ENCODE measurements around the gene MMP20. TPM values are rescaled to one million over a fixed set of nuclear protein-coding genes. Genes with fewer than 3 reads are reported as not detected.

MMP20 gene
- total RNA-seq, 4 donors from 2014 or later, result not detected

GRCh38 chr11:102620179-102620578, 5.0 kb downstream of the MMP20 start:
- DNase-seq, result no peak
- Histone ChIP-seq H3K36me3 (no peaks in the 10 kb centered on the region), H3K27ac (no peak overlapping the region), H3K4me3 (no peak overlapping the region), H3K27me3 (no peaks in the 10 kb centered on the region), H3K4me1 (no peaks in the 10 kb centered on the region), H3K9me3 (no peaks in the 10 kb centered on the region)
- no peak for TF ChIP-seq POLR2A (IDR thresholded peaks at IDR 0.05)
- TF ChIP-seq, protein P1, sequence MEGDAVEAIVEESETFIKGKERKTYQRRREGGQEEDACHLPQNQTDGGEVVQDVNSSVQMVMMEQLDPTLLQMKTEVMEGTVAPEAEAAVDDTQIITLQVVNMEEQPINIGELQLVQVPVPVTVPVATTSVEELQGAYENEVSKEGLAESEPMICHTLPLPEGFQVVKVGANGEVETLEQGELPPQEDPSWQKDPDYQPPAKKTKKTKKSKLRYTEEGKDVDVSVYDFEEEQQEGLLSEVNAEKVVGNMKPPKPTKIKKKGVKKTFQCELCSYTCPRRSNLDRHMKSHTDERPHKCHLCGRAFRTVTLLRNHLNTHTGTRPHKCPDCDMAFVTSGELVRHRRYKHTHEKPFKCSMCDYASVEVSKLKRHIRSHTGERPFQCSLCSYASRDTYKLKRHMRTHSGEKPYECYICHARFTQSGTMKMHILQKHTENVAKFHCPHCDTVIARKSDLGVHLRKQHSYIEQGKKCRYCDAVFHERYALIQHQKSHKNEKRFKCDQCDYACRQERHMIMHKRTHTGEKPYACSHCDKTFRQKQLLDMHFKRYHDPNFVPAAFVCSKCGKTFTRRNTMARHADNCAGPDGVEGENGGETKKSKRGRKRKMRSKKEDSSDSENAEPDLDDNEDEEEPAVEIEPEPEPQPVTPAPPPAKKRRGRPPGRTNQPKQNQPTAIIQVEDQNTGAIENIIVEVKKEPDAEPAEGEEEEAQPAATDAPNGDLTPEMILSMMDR (IDR thresholded peaks at IDR 0.05 in 4 of 5, conservative IDR thresholded peaks at IDR 0.05 in 1 of 5), result no peak
- in situ Hi-C loops (cut with MboI; ENCODE audit: low sequenced_read_pairs in 4 of 4), result no loop called here
- intact Hi-C loops (cut with DNase I; ENCODE audit: low total_unique reads), result no loop called here
- ATAC-seq, result no peak

GRCh38 chr11:102617466-102618008, 7.6 kb downstream of the MMP20 start:
- Histone ChIP-seq H3K36me3 (no peaks in the 10 kb centered on the region), H3K9me3 (no peaks in the 10 kb centered on the region), H3K27me3 (no peaks in the 10 kb centered on the region), H3K27ac (no peak overlapping the region), H3K4me3 (no peak overlapping the region), H3K4me1 (no peaks in the 10 kb centered on the region)
- TF ChIP-seq, protein P1 (IDR thresholded peaks at IDR 0.05 in 4 of 5, conservative IDR thresholded peaks at IDR 0.05 in 1 of 5), result no peak
- TF ChIP-seq POLR2A (IDR thresholded peaks at IDR 0.05), result no peak
- in situ Hi-C loops (cut with MboI; ENCODE audit: low sequenced_read_pairs in 4 of 4), result no loop called here
- ATAC-seq (no peak), DNase-seq (no peak)
- intact Hi-C loops (cut with DNase I; ENCODE audit: low total_unique reads), result no loop called here

- Histone ChIP-seq H3K4me1 (no peaks in the 10 kb centered on the region), H3K4me3 (no peak overlapping the region), H3K27me3 (no peaks in the 10 kb centered on the region), H3K9me3 (no peaks in the 10 kb centered on the region), H3K36me3 (no peaks in the 10 kb centered on the region), H3K27ac (no peak overlapping the region)
- intact Hi-C loops (cut with DNase I; ENCODE audit: low total_unique reads) (no loop called here), in situ Hi-C loops (cut with MboI; ENCODE audit: low sequenced_read_pairs in 4 of 4) (no loop called here)
- no peak for DNase-seq
- no peak for ATAC-seq
- TF ChIP-seq, protein P1 (IDR thresholded peaks at IDR 0.05 in 4 of 5, conservative IDR thresholded peaks at IDR 0.05 in 1 of 5), result no peak
- TF ChIP-seq POLR2A (IDR thresholded peaks at IDR 0.05), result no peak
Observed at GRCh38 chr11:102615894-102616432, 9.2 kb downstream of the MMP20 start.

DNA sequence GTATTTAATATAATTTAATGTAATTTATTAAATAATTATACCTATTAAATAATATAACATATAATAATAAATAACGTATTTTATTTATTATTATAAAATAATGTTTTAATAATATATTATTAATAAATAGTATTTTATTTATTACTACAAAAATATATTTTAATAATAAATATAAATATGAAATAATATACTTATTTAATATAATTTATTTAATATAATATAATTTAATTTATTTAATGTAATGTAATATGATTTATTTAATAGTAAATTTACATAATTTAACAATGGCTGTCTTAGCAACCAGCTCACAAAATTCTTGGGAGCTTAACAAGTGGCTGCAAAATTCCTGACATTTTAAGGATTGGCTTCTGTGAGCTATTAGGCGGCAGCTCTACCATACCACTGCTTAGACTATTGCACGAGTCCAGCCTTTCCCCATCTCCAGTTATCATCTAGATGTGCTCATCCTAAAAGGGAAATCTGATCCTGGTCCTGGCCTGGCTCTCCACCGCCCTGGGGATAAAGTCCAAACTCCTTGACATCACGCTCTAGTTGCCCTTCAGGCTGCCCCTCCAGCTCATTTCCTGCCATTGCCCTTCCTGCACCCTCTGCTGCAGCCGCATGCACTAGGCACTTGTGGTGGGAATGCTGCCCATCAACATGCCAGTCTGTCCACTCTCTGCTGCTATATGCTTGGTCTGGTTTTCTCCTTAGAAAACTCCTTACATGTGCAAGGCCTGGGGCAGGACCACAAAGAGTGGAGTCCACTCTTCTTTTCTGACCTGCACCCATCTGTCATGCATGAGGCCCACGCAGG, 9.8 kb downstream of the MMP20 start:
- Histone ChIP-seq H3K4me1 (no peaks in the 10 kb centered on the region), H3K9me3 (no peaks in the 10 kb centered on the region), H3K36me3 (no peaks in the 10 kb centered on the region), H3K4me3 (no peak overlapping the region), H3K27me3 (no peaks in the 10 kb centered on the region), H3K27ac (no peak overlapping the region)
- TF ChIP-seq POLR2A (IDR thresholded peaks at IDR 0.05), result no peak
- TF ChIP-seq, protein P1 (IDR thresholded peaks at IDR 0.05 in 4 of 5, conservative IDR thresholded peaks at IDR 0.05 in 1 of 5), result no peak
- no peak for DNase-seq
- no peak for ATAC-seq
- in situ Hi-C loops (cut with MboI; ENCODE audit: low sequenced_read_pairs in 4 of 4) (no loop called here), intact Hi-C loops (cut with DNase I; ENCODE audit: low total_unique reads) (no loop called here)

Measured in gastrocnemius medialis (tissue), 4 donors.